ENCODE data around the gene ZNF292.
A peak's percentile ranks its signal among the peaks of the same experiment; 100 is the strongest.

The ZNF292 gene

DNA sequence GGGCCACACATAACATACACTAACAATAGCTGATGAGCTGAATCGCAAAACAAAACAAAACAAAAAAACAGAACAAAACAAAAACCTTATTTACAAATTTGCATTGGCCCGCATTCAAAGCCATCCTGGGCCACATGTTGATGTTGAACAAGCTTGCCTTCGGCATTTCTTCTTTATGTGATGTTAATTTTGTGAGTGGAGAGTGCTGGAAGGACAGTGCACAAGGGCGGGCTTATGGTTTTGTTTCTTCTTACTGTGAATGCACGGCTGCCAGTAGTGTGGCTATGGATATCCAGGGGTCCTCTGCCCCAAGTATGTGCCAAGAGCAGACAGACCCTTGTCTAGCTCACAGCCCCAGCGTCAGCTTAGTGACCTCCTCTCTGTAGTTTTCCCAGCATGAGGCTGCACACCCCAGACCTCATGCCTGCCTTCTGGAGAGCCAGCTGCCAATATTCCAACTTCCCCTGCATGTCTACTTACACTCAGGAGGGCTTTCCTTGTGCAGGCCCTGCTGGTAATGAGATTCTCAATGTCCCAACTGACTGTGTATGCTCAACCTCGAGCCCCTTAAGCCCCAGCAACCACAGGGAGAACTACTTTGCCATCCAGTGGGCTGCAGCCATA is 24.9 kb downstream of the ZNF292 start:
- DNase-seq = no peak
- Histone ChIP-seq H3K27ac (no peak overlapping the region), H3K27me3 (replicated peaks) (no peaks in the 10 kb centered on the region), H3K4me3 (ENCODE audit: low read depth, low read length) (no peak overlapping the region), H3K36me3 (replicated peaks) (no peaks in the 10 kb centered on the region)
- TF ChIP-seq, protein P1, sequence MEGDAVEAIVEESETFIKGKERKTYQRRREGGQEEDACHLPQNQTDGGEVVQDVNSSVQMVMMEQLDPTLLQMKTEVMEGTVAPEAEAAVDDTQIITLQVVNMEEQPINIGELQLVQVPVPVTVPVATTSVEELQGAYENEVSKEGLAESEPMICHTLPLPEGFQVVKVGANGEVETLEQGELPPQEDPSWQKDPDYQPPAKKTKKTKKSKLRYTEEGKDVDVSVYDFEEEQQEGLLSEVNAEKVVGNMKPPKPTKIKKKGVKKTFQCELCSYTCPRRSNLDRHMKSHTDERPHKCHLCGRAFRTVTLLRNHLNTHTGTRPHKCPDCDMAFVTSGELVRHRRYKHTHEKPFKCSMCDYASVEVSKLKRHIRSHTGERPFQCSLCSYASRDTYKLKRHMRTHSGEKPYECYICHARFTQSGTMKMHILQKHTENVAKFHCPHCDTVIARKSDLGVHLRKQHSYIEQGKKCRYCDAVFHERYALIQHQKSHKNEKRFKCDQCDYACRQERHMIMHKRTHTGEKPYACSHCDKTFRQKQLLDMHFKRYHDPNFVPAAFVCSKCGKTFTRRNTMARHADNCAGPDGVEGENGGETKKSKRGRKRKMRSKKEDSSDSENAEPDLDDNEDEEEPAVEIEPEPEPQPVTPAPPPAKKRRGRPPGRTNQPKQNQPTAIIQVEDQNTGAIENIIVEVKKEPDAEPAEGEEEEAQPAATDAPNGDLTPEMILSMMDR (IDR thresholded peaks at IDR 0.05; ENCODE audit: low read depth, low read length, missing control alignments) = no peak
- in situ Hi-C loops (cut with HindIII; ENCODE audit: low pct_ligation_motif_present, low sequenced_read_pairs) = no loop called here

DNA sequence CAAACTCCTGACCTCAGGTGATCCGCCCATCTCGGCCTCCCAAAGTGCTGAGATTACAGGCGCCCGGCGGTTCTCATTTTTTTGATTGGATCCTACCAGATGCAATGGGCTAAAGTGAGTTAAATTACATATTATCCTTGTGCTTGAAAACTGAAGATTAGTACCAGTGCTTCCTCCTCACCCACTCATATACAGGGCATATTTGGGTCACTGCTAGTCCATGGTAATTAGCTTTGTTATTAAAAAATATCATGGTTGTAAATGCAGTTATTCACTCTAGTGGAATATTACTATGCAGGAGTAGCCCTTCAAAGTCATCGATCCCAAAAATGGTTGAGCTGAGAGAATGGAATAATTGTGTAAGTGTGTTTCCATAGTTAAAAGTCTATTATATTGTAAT is 26.5 kb downstream of the ZNF292 start:
- Histone ChIP-seq H3K4me3 (ENCODE audit: low read depth, low read length) (no peak overlapping the region), H3K27me3 (replicated peaks) (no peaks in the 10 kb centered on the region), H3K36me3 (replicated peaks) (no peaks in the 10 kb centered on the region), H3K27ac (no peak overlapping the region)
- TF ChIP-seq, protein P1 (IDR thresholded peaks at IDR 0.05; ENCODE audit: low read depth, low read length, missing control alignments) = no peak
- no peak for DNase-seq
- in situ Hi-C loops (cut with HindIII; ENCODE audit: low pct_ligation_motif_present, low sequenced_read_pairs) = no loop called here

DNA sequence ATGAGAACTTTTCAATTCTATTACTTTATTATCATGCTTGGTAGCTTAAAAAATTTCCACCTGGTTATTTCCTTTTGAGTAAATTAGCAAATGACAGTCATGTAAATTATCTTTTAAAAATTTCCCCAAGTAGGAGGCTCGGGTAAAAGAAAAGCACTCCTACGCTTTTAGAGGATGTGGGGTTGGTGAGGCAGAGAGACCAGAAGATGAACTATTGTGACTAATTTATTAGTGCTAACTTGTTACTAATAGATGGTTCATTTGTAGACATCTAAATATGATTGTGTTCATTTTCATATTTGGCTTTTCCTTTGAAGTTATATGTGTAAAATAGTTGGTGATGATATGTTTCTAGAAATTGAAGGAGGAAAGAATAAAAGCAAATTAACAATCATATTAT is 27.0 kb downstream of the ZNF292 start:
- Histone ChIP-seq H3K4me3 (ENCODE audit: low read depth, low read length) (no peak overlapping the region), H3K36me3 (replicated peaks) (no peaks in the 10 kb centered on the region), H3K27ac (no peak overlapping the region), H3K27me3 (replicated peaks) (no peaks in the 10 kb centered on the region)
- TF ChIP-seq, protein P1 (IDR thresholded peaks at IDR 0.05; ENCODE audit: low read depth, low read length, missing control alignments) = no peak
- no peak for DNase-seq
- in situ Hi-C loops (cut with HindIII; ENCODE audit: low pct_ligation_motif_present, low sequenced_read_pairs) = no loop called here

DNA sequence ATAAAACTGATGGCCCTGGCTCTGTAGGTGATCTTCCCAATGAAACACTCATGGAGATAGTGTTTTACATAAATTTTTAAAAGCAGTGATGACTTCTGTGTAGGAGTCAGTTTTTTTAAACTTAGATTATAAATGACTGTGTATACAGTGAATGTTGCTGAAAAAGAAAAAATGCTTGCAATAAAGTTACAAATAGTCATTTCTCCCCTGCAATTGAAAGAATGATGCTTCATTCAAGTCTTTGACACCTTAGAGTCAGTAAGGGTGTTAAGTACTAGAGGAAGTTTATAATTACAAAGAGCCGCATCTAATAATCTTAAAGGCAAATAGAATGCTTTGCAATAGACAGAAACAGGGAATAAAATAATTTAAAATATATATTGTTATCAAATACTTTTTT is 27.6 kb downstream of the ZNF292 start:
- no peaks in the 10 kb centered on the region for H3K36me3 ChIP-seq (replicated peaks)
- no peak for DNase-seq
- in situ Hi-C loops (cut with HindIII; ENCODE audit: low pct_ligation_motif_present, low sequenced_read_pairs) = no loop called here
- H3K4me3 ChIP-seq (ENCODE audit: low read depth, low read length) = no peak overlapping the region
- H3K27me3 ChIP-seq (replicated peaks) = no peaks in the 10 kb centered on the region
- TF ChIP-seq, protein P1 (IDR thresholded peaks at IDR 0.05; ENCODE audit: low read depth, low read length, missing control alignments) = no peak
- no peak overlapping the region for H3K27ac ChIP-seq

DNA sequence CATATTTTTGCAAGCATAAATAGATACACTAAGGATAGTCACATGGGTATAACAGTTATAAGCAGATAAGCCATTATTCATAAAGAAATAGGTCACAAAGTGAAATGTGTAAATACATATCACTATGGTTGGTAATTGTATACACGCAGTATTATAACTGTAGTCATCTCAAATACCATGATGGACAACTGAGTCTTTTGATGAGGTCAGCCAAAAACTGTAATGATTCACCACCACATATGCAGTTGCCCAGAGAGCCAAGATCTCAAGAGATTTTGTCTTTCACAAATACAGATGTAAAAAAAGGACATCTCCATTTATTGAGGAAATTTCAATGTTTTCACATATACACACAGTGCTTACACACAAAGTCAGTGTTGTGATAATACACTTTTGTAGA is 28.3 kb downstream of the ZNF292 start:
- in situ Hi-C loops (cut with HindIII; ENCODE audit: low pct_ligation_motif_present, low sequenced_read_pairs) = no loop called here
- H3K27ac ChIP-seq = no peak overlapping the region
- DNase-seq = peak; percentile 66
- no peaks in the 10 kb centered on the region for H3K36me3 ChIP-seq (replicated peaks)
- no peaks in the 10 kb centered on the region for H3K27me3 ChIP-seq (replicated peaks)
- TF ChIP-seq, protein P1 (IDR thresholded peaks at IDR 0.05; ENCODE audit: low read depth, low read length, missing control alignments) = no peak
- no peak overlapping the region for H3K4me3 ChIP-seq (ENCODE audit: low read depth, low read length)

DNA sequence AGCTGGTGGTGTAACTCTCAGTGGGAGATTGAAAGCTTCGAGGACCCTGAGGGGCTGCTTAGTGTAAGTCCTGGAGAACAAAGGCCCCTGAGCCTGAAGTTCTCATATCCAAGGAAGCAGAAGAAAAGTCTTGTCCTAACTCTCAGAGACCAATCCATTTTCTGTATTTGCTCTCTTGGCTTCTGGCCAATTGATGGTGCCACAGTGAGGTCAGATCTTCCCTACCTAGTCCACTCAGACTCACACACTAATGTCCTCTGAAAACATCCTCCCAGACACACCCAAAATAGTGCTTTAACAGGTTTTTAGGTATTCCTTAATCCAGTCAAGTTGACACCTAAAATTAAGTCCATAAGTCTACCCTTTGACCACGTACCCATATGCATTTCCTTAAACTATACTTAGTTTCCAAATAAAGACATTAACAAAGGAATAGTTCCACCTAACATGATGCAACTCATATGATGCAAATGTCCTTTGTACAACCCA is 29.4 kb downstream of the ZNF292 start:
- H3K27ac ChIP-seq = no peak overlapping the region
- DNase-seq = no peak
- no peak overlapping the region for H3K4me3 ChIP-seq (ENCODE audit: low read depth, low read length)
- H3K36me3 ChIP-seq (replicated peaks) = no peaks in the 10 kb centered on the region
- in situ Hi-C loops (cut with HindIII; ENCODE audit: low pct_ligation_motif_present, low sequenced_read_pairs) = no loop called here
- TF ChIP-seq, protein P1 (IDR thresholded peaks at IDR 0.05; ENCODE audit: low read depth, low read length, missing control alignments) = no peak
- no peaks in the 10 kb centered on the region for H3K27me3 ChIP-seq (replicated peaks)
